SKM-1 treated with dmso at 0.1 percent for 144 hours (cell line): ENCODE data around the gene AFF2.
A peak's percentile ranks its signal among the peaks of the same experiment; 100 is the strongest.

ENCODE experiments used
- DNase-seq: peaks from one replicate; lab custom pipeline; 2025; ENCODE audit not compliant: unreplicated experiment; lab: John Stamatoyannopoulos, UW

The AFF2 gene

GRCh38 chrX:148500423-148501385, at the start of gene AFF2:
TSS of gene AFF2 (plus strand) at chrX:148500617. CDS start at chrX:148501098, 481 bp downstream.
- peak; percentile 26 for DNase-seq

GRCh38 chrX:148457279-148457678, 43.1 kb upstream of the AFF2 start:
- no peak for DNase-seq

- DNase-seq, result no peak
Observed at GRCh38 chrX:148459343-148459742, 41.1 kb upstream of the AFF2 start.

- DNase-seq, result no peak
Observed at GRCh38 chrX:148466292-148466691, 34.1 kb upstream of the AFF2 start.

- DNase-seq, result no peak
Observed at GRCh38 chrX:148470324-148470723, 30.1 kb upstream of the AFF2 start.

GRCh38 chrX:148474030-148474429, 26.4 kb upstream of the AFF2 start:
- no peak for DNase-seq

GRCh38 chrX:148492057-148492456, 8.4 kb upstream of the AFF2 start:
- no peak for DNase-seq

- DNase-seq, result no peak
Observed at GRCh38 chrX:148495176-148495575, 5.2 kb upstream of the AFF2 start.

GRCh38 chrX:148498067-148498466, 2.4 kb upstream of the AFF2 start:
- DNase-seq, result no peak

- no peak for DNase-seq
Observed at GRCh38 chrX:148499638-148500422, 587 bp upstream of the AFF2 start.

GRCh38 chrX:148501386-148502066, 1.1 kb downstream of the AFF2 start:
- DNase-seq, result no peak

GRCh38 chrX:148504506-148504905, 4.1 kb downstream of the AFF2 start:
- no peak for DNase-seq

GRCh38 chrX:148507418-148507817, 7.0 kb downstream of the AFF2 start:
- no peak for DNase-seq

GRCh38 chrX:148512453-148512852, 12.0 kb downstream of the AFF2 start:
- DNase-seq, result no peak

GRCh38 chrX:148513661-148514060, 13.2 kb downstream of the AFF2 start:
- no peak for DNase-seq

- DNase-seq, result no peak
Observed at GRCh38 chrX:148517176-148517575, 16.8 kb downstream of the AFF2 start.

- no peak for DNase-seq
Observed at GRCh38 chrX:148522006-148522405, 21.6 kb downstream of the AFF2 start.

GRCh38 chrX:148523303-148524080, 23.1 kb downstream of the AFF2 start:
- DNase-seq, result no peak

GRCh38 chrX:148530464-148531077, 30.2 kb downstream of the AFF2 start:
- no peak for DNase-seq

GRCh38 chrX:148534291-148534690, 33.9 kb downstream of the AFF2 start:
- DNase-seq, result no peak
